Mesenchymal stem cell (in vitro differentiated cells and primary cell): Measurements from ENCODE around the gene XRCC5.

ENCODE experiments used
- DNase-seq: peaks from one replicate; pipeline ENCODE4 v3.0.0-alpha.2; 2013
- H2AFZ ChIP-seq: one replicate; pipeline ENCODE4 v1.6.1; 2013; ENCODE audit warnings: low read depth, mild to moderate bottlenecking, control low read depth, inconsistent platforms, low read length, moderate library complexity
- H2AK5ac ChIP-seq: 2 replicates; pipeline ENCODE4 v1.6.1; 2013; ENCODE audit warnings: low read length, moderate library complexity, mild to moderate bottlenecking, inconsistent platforms; ENCODE audit not compliant: severe bottlenecking
- H2BK120ac ChIP-seq: one replicate; pipeline ENCODE4 v1.6.1; 2013; ENCODE audit warnings: low read depth, mild to moderate bottlenecking, inconsistent platforms, low read length, moderate library complexity
- H2BK12ac ChIP-seq, 2 experiments: one replicate each; pipeline ENCODE4 v1.6.1; 2013; ENCODE audit warnings: inconsistent platforms in 2 of 2, low read length in 2 of 2, mild to moderate bottlenecking in 2 of 2, moderate library complexity in 2 of 2, control low read depth in 1 of 2
- H2BK15ac ChIP-seq: one replicate; pipeline ENCODE4 v1.6.1; 2013; ENCODE audit warnings: mild to moderate bottlenecking, low read depth, inconsistent platforms; ENCODE audit not compliant: poor library complexity, severe bottlenecking
- H2BK5ac ChIP-seq: 2 replicates; pipeline ENCODE4 v1.6.1; 2013; ENCODE audit warnings: low read depth, mild to moderate bottlenecking, low read length, control low read depth, inconsistent platforms; ENCODE audit not compliant: poor library complexity, severe bottlenecking
- H3K14ac ChIP-seq, 2 experiments: one replicate each; pipeline ENCODE4 v1.6.1; 2013; ENCODE audit warnings: inconsistent platforms in 2 of 2, low read length in 2 of 2, control low read depth in 1 of 2, mild to moderate bottlenecking in 1 of 2, moderate library complexity in 1 of 2
- H3K18ac ChIP-seq, 2 experiments: one replicate each; pipeline ENCODE4 v1.6.1; 2013; ENCODE audit warnings: inconsistent platforms in 2 of 2, low read length in 2 of 2, control low read depth in 1 of 2, low read depth in 1 of 2, mild to moderate bottlenecking in 1 of 2
- H3K23ac ChIP-seq, 2 experiments: one replicate each; pipeline ENCODE4 v1.6.1; 2013; ENCODE audit warnings: inconsistent platforms in 2 of 2, low read length in 2 of 2, mild to moderate bottlenecking in 2 of 2, moderate library complexity in 2 of 2, control low read depth in 1 of 2
- H3K27ac ChIP-seq: 2 replicates; pipeline ENCODE4 v1.5.1; 2013; ENCODE audit warnings: mild to moderate bottlenecking, moderate library complexity, low read length, control low read depth, inconsistent platforms; ENCODE audit not compliant: poor library complexity, severe bottlenecking
- H3K27me3 ChIP-seq, 2 experiments: 2 replicates each; pipeline versions ENCODE4 v1.6.1 to v1.7.0; 2013; ENCODE audit warnings: low read length in 2 of 2, mild to moderate bottlenecking in 2 of 2, moderate library complexity in 2 of 2, control low read depth in 1 of 2, inconsistent platforms in 1 of 2; ENCODE audit not compliant: control insufficient read depth in 1 of 2, insufficient read depth in 1 of 2
- H3K36me3 ChIP-seq, 2 experiments: 2 replicates each; pipeline versions ENCODE4 v1.6.1 to v1.7.0; 2013; ENCODE audit warnings: low read length in 2 of 2, control low read depth in 1 of 2, inconsistent platforms in 1 of 2, low read depth in 1 of 2, mild to moderate bottlenecking in 1 of 2; ENCODE audit not compliant: insufficient read depth in 2 of 2, control insufficient read depth in 1 of 2
- H3K4ac ChIP-seq, 2 experiments: one replicate each; pipeline ENCODE4 v1.6.1; 2013; ENCODE audit warnings: inconsistent platforms in 2 of 2, low read length in 2 of 2, mild to moderate bottlenecking in 2 of 2, moderate library complexity in 2 of 2, control low read depth in 1 of 2, low read depth in 1 of 2
- H3K4me1 ChIP-seq: 2 replicates; pipeline ENCODE4 v1.6.1; 2013; ENCODE audit warnings: low read depth, low read length, control low read depth; ENCODE audit not compliant: control insufficient read depth, insufficient read depth
- H3K4me2 ChIP-seq: 2 replicates; pipeline ENCODE4 v1.6.1; 2013; ENCODE audit warnings: low read length, mild to moderate bottlenecking, inconsistent platforms; ENCODE audit not compliant: poor library complexity, severe bottlenecking
- H3K4me3 ChIP-seq, 2 experiments: 2 replicates each; pipeline versions ENCODE4 v1.5.1 to v1.7.0; 2013; ENCODE audit warnings: low read length in 2 of 2, mild to moderate bottlenecking in 2 of 2, control low read depth in 1 of 2, low read depth in 1 of 2; ENCODE audit not compliant: insufficient read depth in 1 of 2
- H3K79me1 ChIP-seq: replicated peaks from 2 replicates; pipeline ENCODE4 v1.6.1; 2013; ENCODE audit warnings: mild to moderate bottlenecking, control low read depth, low read length, inconsistent platforms; ENCODE audit not compliant: poor library complexity, severe bottlenecking
- H3K9ac ChIP-seq: 2 replicates; pipeline ENCODE4 v1.7.0; 2013; ENCODE audit warnings: mild to moderate bottlenecking, low read length, moderate library complexity
- H3K9me3 ChIP-seq: 2 replicates; pipeline ENCODE4 v1.7.0; 2013; ENCODE audit warnings: mild to moderate bottlenecking, low read length; ENCODE audit not compliant: control insufficient read depth
- H4K8ac ChIP-seq: one replicate; pipeline ENCODE4 v1.6.1; 2013; ENCODE audit warnings: inconsistent platforms, mild to moderate bottlenecking, low read length, moderate library complexity
- H4K91ac ChIP-seq: one replicate; pipeline ENCODE4 v1.6.1; 2013; ENCODE audit warnings: mild to moderate bottlenecking, low read length, inconsistent platforms
- WGBS: methylation state at CpG from one replicate; pipeline ENCODE4 v1.1.7; 2013; ENCODE audit warnings: mixed read lengths; 5-methylcytosine and 5-hydroxymethylcytosine counted together

Gene XRCC5

GRCh38 chr2:216086207-216086893 is 22.8 kb upstream of the XRCC5 start:
- H2BK5ac ChIP-seq: no peak overlapping the region
- no peak overlapping the region for H2AK5ac ChIP-seq
- no peak overlapping the region for H2BK12ac ChIP-seq
- peaks cover 5% of the 10 kb centered on the region for H3K9me3 ChIP-seq
- no peak overlapping the region for H3K18ac ChIP-seq
- peaks cover 5% of the 10 kb centered on the region for H3K79me1 ChIP-seq
- H3K4me1 ChIP-seq: peaks cover 10% of the 10 kb centered on the region
- H4K8ac ChIP-seq: no peak overlapping the region
- H2BK120ac ChIP-seq: no peak overlapping the region
- H3K27me3 ChIP-seq: peaks cover 0 to 9% of the 10 kb centered on the region in 2 experiments
- H4K91ac ChIP-seq: no peak overlapping the region
- no peak overlapping the region for H2BK15ac ChIP-seq
- H3K14ac ChIP-seq: no peak overlapping the region
- no peak overlapping the region for H3K4me2 ChIP-seq
- H3K27ac ChIP-seq: no peak overlapping the region
- H3K4ac ChIP-seq: no peak overlapping the region
- H2AFZ ChIP-seq: no peak overlapping the region
- no peaks in the 10 kb centered on the region for H3K36me3 ChIP-seq
- no peak for DNase-seq
- WGBS: 94% methylated on average over 2 of the region's 2 CpGs
- no peak overlapping the region for H3K23ac ChIP-seq
- H3K4me3 ChIP-seq: no peak overlapping the region
- no peak overlapping the region for H3K9ac ChIP-seq

- Histone ChIP-seq H3K79me1 (peaks cover 1% of the 10 kb centered on the region), H2BK12ac (no peak overlapping the region), H2BK5ac (no peak overlapping the region), H2BK120ac (no peak overlapping the region), H3K9ac (no peak overlapping the region), H4K91ac (no peak overlapping the region), H3K27me3 (peaks cover 0 to 5% of the 10 kb centered on the region in 2 experiments), H2BK15ac (no peak overlapping the region), H3K4me2 (no peak overlapping the region), H3K4me3 (no peak overlapping the region), H3K4ac (no peak overlapping the region), H3K23ac (no peak overlapping the region), H3K36me3 (no peaks in the 10 kb centered on the region), H2AFZ (no peak overlapping the region), H3K14ac (no peak overlapping the region), H2AK5ac (no peak overlapping the region), H3K9me3 (peaks cover 5% of the 10 kb centered on the region), H3K18ac (no peak overlapping the region), H3K27ac (no peak overlapping the region), H4K8ac (no peak overlapping the region), H3K4me1 (no peaks in the 10 kb centered on the region)
- peak; percentile 33 for DNase-seq
- no CpG with 5 or more reads among the region's 1 CpG for WGBS
Observed at GRCh38 chr2:216090369-216090786, 18.8 kb upstream of the XRCC5 start.

GRCh38 chr2:216092646-216093045 is 16.5 kb upstream of the XRCC5 start:
- peaks cover 5% of the 10 kb centered on the region for H3K9me3 ChIP-seq
- no peaks in the 10 kb centered on the region for H3K4me1 ChIP-seq
- H3K27ac ChIP-seq: no peak overlapping the region
- WGBS: 87% methylated on average over 2 of the region's 2 CpGs
- peaks cover 2 to 5% of the 10 kb centered on the region in 2 experiments for H3K27me3 ChIP-seq
- no peak for DNase-seq
- H4K91ac ChIP-seq: no peak overlapping the region
- no peak overlapping the region for H3K4me2 ChIP-seq
- H4K8ac ChIP-seq: no peak overlapping the region
- no peak overlapping the region for H3K23ac ChIP-seq
- H3K4me3 ChIP-seq: no peak overlapping the region
- no peak overlapping the region for H3K9ac ChIP-seq
- peaks cover 1% of the 10 kb centered on the region for H3K79me1 ChIP-seq
- H2BK5ac ChIP-seq: no peak overlapping the region
- H3K14ac ChIP-seq: no peak overlapping the region
- H2BK12ac ChIP-seq: no peak overlapping the region
- no peak overlapping the region for H3K18ac ChIP-seq
- no peak overlapping the region for H2AK5ac ChIP-seq
- no peak overlapping the region for H2AFZ ChIP-seq
- no peak overlapping the region for H2BK120ac ChIP-seq
- no peak overlapping the region for H3K4ac ChIP-seq
- H2BK15ac ChIP-seq: no peak overlapping the region
- H3K36me3 ChIP-seq: no peaks in the 10 kb centered on the region

GRCh38 chr2:216094701-216095100 is 14.4 kb upstream of the XRCC5 start:
- Histone ChIP-seq H2BK12ac (no peak overlapping the region), H3K4me1 (no peaks in the 10 kb centered on the region), H3K18ac (no peak overlapping the region), H3K9ac (no peak overlapping the region), H2BK15ac (no peak overlapping the region), H2AK5ac (no peak overlapping the region), H3K23ac (no peak overlapping the region), H3K4me3 (no peak overlapping the region), H3K14ac (no peak overlapping the region), H4K91ac (no peak overlapping the region), H3K9me3 (peaks cover 5% of the 10 kb centered on the region), H3K27me3 (peaks cover 4 to 5% of the 10 kb centered on the region in 2 experiments), H3K36me3 (no peaks in the 10 kb centered on the region), H2AFZ (no peak overlapping the region), H3K4ac (no peak overlapping the region), H3K4me2 (no peak overlapping the region), H4K8ac (no peak overlapping the region), H2BK5ac (no peak overlapping the region), H3K79me1 (no peaks in the 10 kb centered on the region), H3K27ac (no peak overlapping the region), H2BK120ac (no peak overlapping the region)
- WGBS: 81% methylated on average over 3 of the region's 3 CpGs
- no peak for DNase-seq
